Frontal cortex (tissue), 4 donors: ENCODE results near the gene CES3. TPM values are rescaled to one million over a fixed set of nuclear protein-coding genes. Genes with fewer than 3 reads are reported as not detected.

Source experiments
- DNase-seq, 2 donors: peaks; one replicate each; pipeline ENCODE4 v3.0.0; 2012; ENCODE audit warnings: low spot score in 2 of 2
- FAIRE-seq: peaks from 2 replicates; lab custom pipeline; 2012; peaks lifted over from hg19 to GRCh38; lab: Jason Lieb, UNC
- total RNA-seq: library from RNA; depleted of rRNA; stranded (reverse); fragments of >200 nt; gene quantifications from one replicate; pipeline ENCODE4 v1.2.3, GENCODE V29; 2014
- donor health status: control.
- donor health status: control.
- donor health status: control.

Gene CES3
- total RNA-seq = under 0.01 TPM

GRCh38 chr16:66961065-66961744, at the start of gene CES3:
CES3 (plus strand) TSS chr16:66961266; CDS start chr16:66961308, 42 bp downstream.
- DNase-seq (no peak), FAIRE-seq (no peak)

GRCh38 chr16:66911801-66912200, 49.3 kb upstream of the CES3 start:
- no peak for DNase-seq

GRCh38 chr16:66913081-66913480, 48.0 kb upstream of the CES3 start:
- no peak for FAIRE-seq
- DNase-seq = no peak

More at GRCh38 chr16:66911801-66912200, 49.3 kb upstream of the CES3 start:
- FAIRE-seq = no peak

- no peak for FAIRE-seq
- no peak for DNase-seq
These were observed 47.4 kb upstream of the CES3 start for GRCh38 chr16:66913711-66914110.

GRCh38 chr16:66914541-66914940, 46.5 kb upstream of the CES3 start:
- FAIRE-seq (no peak), DNase-seq (no peak)

GRCh38 chr16:66915041-66915440, 46.0 kb upstream of the CES3 start:
- FAIRE-seq (no peak), DNase-seq (no peak)

- FAIRE-seq (no peak), DNase-seq (no peak)
These were observed 44.5 kb upstream of the CES3 start for GRCh38 chr16:66916518-66916917.

GRCh38 chr16:66917741-66918140, 43.3 kb upstream of the CES3 start:
- DNase-seq = no peak
- no peak for FAIRE-seq

- DNase-seq = no peak
- no peak for FAIRE-seq
These were observed 42.7 kb upstream of the CES3 start for GRCh38 chr16:66918355-66918754.

GRCh38 chr16:66918803-66919568, 42.1 kb upstream of the CES3 start, which contains the start of gene CDH16:
CDH16 (minus strand) TSS chr16:66918885; CDS start chr16:66918065, 820 bp downstream.
- no peak for FAIRE-seq
- no peak for DNase-seq

- FAIRE-seq (no peak), DNase-seq (no peak)
These were observed 41.3 kb upstream of the CES3 start for GRCh38 chr16:66919569-66920298.

GRCh38 chr16:66920299-66920590, 40.8 kb upstream of the CES3 start:
- no peak for DNase-seq

GRCh38 chr16:66920924-66921680, 40.0 kb upstream of the CES3 start:
- no peak for FAIRE-seq
- DNase-seq = no peak

More at GRCh38 chr16:66920299-66920590, 40.8 kb upstream of the CES3 start:
- no peak for FAIRE-seq

GRCh38 chr16:66921729-66922450, 39.2 kb upstream of the CES3 start:
- FAIRE-seq = no peak
- DNase-seq = no peak

GRCh38 chr16:66923247-66923731, 37.8 kb upstream of the CES3 start:
- DNase-seq = peak in 1 of 2 donors; percentile 71
- no peak for FAIRE-seq

- FAIRE-seq = no peak
These were observed 37.2 kb upstream of the CES3 start for GRCh38 chr16:66923866-66924265.

GRCh38 chr16:66924527-66925321, 36.3 kb upstream of the CES3 start:
- DNase-seq (peak in 1 of 2 donors; percentile 68), FAIRE-seq (no peak)

More at GRCh38 chr16:66923866-66924265, 37.2 kb upstream of the CES3 start:
- DNase-seq = no peak

- FAIRE-seq = no peak
- peak in 1 of 2 donors; percentile 75 for DNase-seq
These were observed 35.7 kb upstream of the CES3 start, which contains the start of gene RRAD for GRCh38 chr16:66925322-66925840. RRAD (minus strand) TSS chr16:66925535; CDS start chr16:66925179, 356 bp downstream.
